Measurements from ENCODE around the gene RASSF8.

Gene RASSF8

DNA sequence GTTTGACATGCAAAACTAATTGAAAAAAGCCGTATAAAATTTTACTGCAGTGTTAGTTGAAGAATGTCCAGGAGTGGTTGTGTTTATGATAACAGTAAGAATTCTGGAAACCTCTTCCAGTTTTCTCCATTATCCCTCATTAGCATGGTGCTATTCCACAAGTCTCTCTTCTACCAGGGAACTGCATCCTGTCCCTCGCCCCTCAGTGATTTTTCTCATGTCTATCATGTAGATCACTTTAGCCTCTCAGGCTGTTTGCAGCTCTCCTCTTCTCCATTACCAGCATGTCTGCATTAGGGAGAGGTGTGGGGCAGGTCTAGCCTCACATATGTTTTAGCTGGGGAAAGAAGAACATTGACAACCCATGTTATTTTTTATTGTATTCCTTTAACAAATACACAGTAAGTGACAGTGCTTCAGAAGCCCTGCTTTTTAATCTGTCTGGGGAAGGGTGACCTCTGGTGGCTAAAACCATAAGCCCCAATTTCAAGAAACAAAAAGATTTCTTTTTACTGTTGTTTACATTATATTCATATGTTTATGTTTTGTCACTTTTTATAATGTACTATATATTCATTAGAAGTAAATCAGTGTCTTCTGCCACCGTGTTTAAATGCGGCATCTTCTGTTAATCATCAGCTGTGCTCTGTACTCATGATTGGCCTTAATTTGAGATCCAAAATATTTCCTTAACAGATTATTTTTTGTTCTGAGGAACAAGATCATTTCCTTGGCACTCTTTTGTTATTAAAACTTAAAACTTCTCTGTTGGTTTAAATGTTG, 70.7 kb downstream of the RASSF8 start:
- TF ChIP-seq CTCF (IDR thresholded peaks at IDR 0.05; ENCODE audit: low read depth, low read length) = peak; percentile 83
- no peak for TF ChIP-seq EZH2phosphoT487 (IDR thresholded peaks at IDR 0.05; ENCODE audit: low read depth)
- Histone ChIP-seq H4K20me1 (ENCODE audit: insufficient read depth, low read length) (no peaks in the 10 kb centered on the region), H3K79me2 (ENCODE audit: low read length) (no peaks in the 10 kb centered on the region), H3K4me2 (ENCODE audit: low read length) (peak overlapping the region; percentile 29), H3K36me3 (replicated peaks; ENCODE audit: low read depth, low read length) (no peaks in the 10 kb centered on the region), H3K9ac (ENCODE audit: low read length) (no peak overlapping the region), H3K27ac (ENCODE audit: low read length) (no peak overlapping the region), H3K4me1 (ENCODE audit: low read length) (peaks cover 8% of the 10 kb centered on the region), H2AFZ (ENCODE audit: low read depth, low read length) (0 out of 2 replicates have a peak overlapping the region, but pooled peaks have one; percentile 16), H3K27me3 (ENCODE audit: low read depth, low read length) (no peaks in the 10 kb centered on the region), H3K9me3 (ENCODE audit: insufficient read depth, low read length) (no peaks in the 10 kb centered on the region), H3K4me3 (ENCODE audit: low read length) (no peak overlapping the region)

DNA sequence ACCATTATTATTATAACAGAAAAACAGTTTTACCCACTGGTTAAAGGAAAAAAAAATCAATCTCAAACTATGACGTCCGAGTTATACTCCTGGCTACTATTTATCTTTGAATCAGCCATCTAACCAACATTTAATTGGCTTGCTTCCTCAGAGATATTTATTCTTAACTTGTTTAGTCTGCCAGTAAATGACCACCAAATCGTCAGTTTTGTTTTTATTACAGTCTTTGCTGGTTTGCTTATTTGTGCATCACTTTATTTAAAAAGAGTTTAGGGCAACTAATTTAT, 71.2 kb downstream of the RASSF8 start:
- no peak for TF ChIP-seq CTCF (IDR thresholded peaks at IDR 0.05; ENCODE audit: low read depth, low read length)
- TF ChIP-seq EZH2phosphoT487 (IDR thresholded peaks at IDR 0.05; ENCODE audit: low read depth) = no peak
- no peaks in the 10 kb centered on the region for H3K36me3 ChIP-seq (replicated peaks; ENCODE audit: low read depth, low read length)
- peak overlapping the region; percentile 10; the same call in 1 of the 2 replicates for H3K4me2 ChIP-seq (ENCODE audit: low read length)
- no peak overlapping the region for H3K9ac ChIP-seq (ENCODE audit: low read length)
- no peaks in the 10 kb centered on the region for H3K9me3 ChIP-seq (ENCODE audit: insufficient read depth, low read length)
- no peak overlapping the region for H3K27ac ChIP-seq (ENCODE audit: low read length)
- H3K4me1 ChIP-seq (ENCODE audit: low read length) = peaks cover 8% of the 10 kb centered on the region
- no peak overlapping the region for H3K4me3 ChIP-seq (ENCODE audit: low read length)
- H2AFZ ChIP-seq (ENCODE audit: low read depth, low read length) = 0 out of 2 replicates have a peak overlapping the region, but pooled peaks have one; percentile 16
- H3K79me2 ChIP-seq (ENCODE audit: low read length) = no peaks in the 10 kb centered on the region
- H4K20me1 ChIP-seq (ENCODE audit: insufficient read depth, low read length) = no peaks in the 10 kb centered on the region
- H3K27me3 ChIP-seq (ENCODE audit: low read depth, low read length) = no peaks in the 10 kb centered on the region

DNA sequence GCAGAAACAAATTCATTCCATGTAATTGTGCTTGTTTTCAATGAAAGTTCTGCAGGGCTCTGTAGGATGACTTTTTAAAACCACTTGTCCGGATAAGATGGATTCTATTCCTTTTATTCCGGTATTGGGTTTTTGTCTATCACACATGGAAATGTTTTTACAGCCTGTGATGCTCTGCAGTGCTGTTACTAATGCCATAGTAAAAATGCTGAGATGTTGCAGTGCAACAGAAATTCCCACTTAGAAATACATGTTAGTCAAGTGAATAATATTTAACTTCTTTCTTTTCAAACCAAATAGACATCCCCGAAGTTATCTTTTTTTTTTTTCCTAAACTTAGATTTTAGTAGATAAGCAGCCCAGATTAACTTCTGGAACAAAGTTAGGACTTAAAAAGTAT, 71.9 kb downstream of the RASSF8 start:
- H3K36me3 ChIP-seq (replicated peaks; ENCODE audit: low read depth, low read length) = no peaks in the 10 kb centered on the region
- TF ChIP-seq CTCF (IDR thresholded peaks at IDR 0.05; ENCODE audit: low read depth, low read length) (no peak), EZH2phosphoT487 (IDR thresholded peaks at IDR 0.05; ENCODE audit: low read depth) (no peak)
- peaks cover 8% of the 10 kb centered on the region for H3K4me1 ChIP-seq (ENCODE audit: low read length)
- H3K79me2 ChIP-seq (ENCODE audit: low read length) = no peaks in the 10 kb centered on the region
- H3K4me2 ChIP-seq (ENCODE audit: low read length) = no peak overlapping the region
- no peaks in the 10 kb centered on the region for H3K9me3 ChIP-seq (ENCODE audit: insufficient read depth, low read length)
- no peak overlapping the region for H3K4me3 ChIP-seq (ENCODE audit: low read length)
- no peak overlapping the region for H3K27ac ChIP-seq (ENCODE audit: low read length)
- H3K9ac ChIP-seq (ENCODE audit: low read length) = no peak overlapping the region
- no peak overlapping the region for H2AFZ ChIP-seq (ENCODE audit: low read depth, low read length)
- H3K27me3 ChIP-seq (ENCODE audit: low read depth, low read length) = no peaks in the 10 kb centered on the region
- H4K20me1 ChIP-seq (ENCODE audit: insufficient read depth, low read length) = no peaks in the 10 kb centered on the region

DNA sequence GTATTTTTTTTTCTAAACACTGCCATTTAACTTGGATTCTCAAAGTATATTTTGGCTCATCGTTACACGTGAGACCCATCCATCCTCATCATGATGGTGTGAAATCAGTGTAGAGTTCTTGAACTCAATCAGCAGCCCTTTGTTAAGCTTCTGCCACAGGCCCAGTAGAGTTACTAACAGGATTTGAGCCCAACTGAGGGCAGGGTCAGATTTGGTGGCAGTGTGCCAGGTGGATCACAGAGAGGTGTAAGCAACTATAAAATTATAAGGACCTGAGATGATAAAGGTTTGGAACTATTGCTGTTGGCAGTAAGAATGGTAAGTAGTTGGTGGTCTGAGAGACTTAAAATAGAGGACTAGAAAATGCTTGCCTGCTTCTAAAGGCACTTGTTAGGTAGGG, 72.8 kb downstream of the RASSF8 start:
- TF ChIP-seq EZH2phosphoT487 (IDR thresholded peaks at IDR 0.05; ENCODE audit: low read depth) (no peak), CTCF (IDR thresholded peaks at IDR 0.05; ENCODE audit: low read depth, low read length) (no peak)
- Histone ChIP-seq H3K27me3 (ENCODE audit: low read depth, low read length) (no peaks in the 10 kb centered on the region), H3K27ac (ENCODE audit: low read length) (no peak overlapping the region), H3K4me2 (ENCODE audit: low read length) (no peak overlapping the region), H3K4me3 (ENCODE audit: low read length) (no peak overlapping the region), H2AFZ (ENCODE audit: low read depth, low read length) (no peak overlapping the region), H4K20me1 (ENCODE audit: insufficient read depth, low read length) (no peaks in the 10 kb centered on the region), H3K36me3 (replicated peaks; ENCODE audit: low read depth, low read length) (no peaks in the 10 kb centered on the region), H3K4me1 (ENCODE audit: low read length) (peaks cover 8% of the 10 kb centered on the region), H3K79me2 (ENCODE audit: low read length) (no peaks in the 10 kb centered on the region), H3K9me3 (ENCODE audit: insufficient read depth, low read length) (no peaks in the 10 kb centered on the region), H3K9ac (ENCODE audit: low read length) (no peak overlapping the region)
